ENCODE measurements around the gene BHLHE40. TPM values are rescaled to one million over a fixed set of nuclear protein-coding genes. Genes with fewer than 3 reads are reported as not detected.

The BHLHE40 gene
- total and polyA plus RNA-seq, 7 experiments from 2014 or later, result 0.82 to 383 (median 4.3) TPM

- POLR2A ChIA-PET, result interaction anchor here (0.6 to 1.1 kb wide), 2 partner anchors 47 to 99 kb away, joined by 3 read pairs; no protein-coding TSS in a partner anchor
- no peaks in the 10 kb centered on the region for H3K36me3 ChIP-seq (ENCODE audit: control insufficient read depth in 2 of 3, insufficient read depth in 3 of 3, low read length in 3 of 3)
- Mint-ChIP-seq H3K27me3 (no peaks in the 10 kb centered on the region), H3K27ac (no peak overlapping the region), H3K9me3 (peaks cover 0 to 4% (median 0%) of the 10 kb centered on the region in 11 donors), H3K4me1 (peaks cover 0 to 6% (median 0%) of the 10 kb centered on the region in 7 donors), H3K36me3 (peaks cover 0 to 7% (median 0%) of the 10 kb centered on the region in 5 donors), H3K4me3 (no peak overlapping the region)
- CTCF ChIA-PET, result no interaction called here
- DNase-seq (no peak), ATAC-seq (no peak)
- no peak overlapping the region for H3K4me3 ChIP-seq (ENCODE audit: low read length)
- intact Hi-C loops (cut with micrococcal nuclease), result no loop called here
- H3K27me3 ChIP-seq (ENCODE audit: control insufficient read depth in 2 of 2, insufficient read depth in 2 of 2, low read length in 2 of 2), result no peaks in the 10 kb centered on the region
- H3K9me3 ChIP-seq (ENCODE audit: control insufficient read depth in 2 of 3, low read length in 3 of 3), result no peaks in the 10 kb centered on the region
- H3K4me1 ChIP-seq (ENCODE audit: control insufficient read depth in 2 of 2, insufficient read depth in 2 of 2, low read length in 2 of 2), result no peaks in the 10 kb centered on the region
- no peak overlapping the region for H3K27ac ChIP-seq (ENCODE audit: low read depth, low read length)
Measured at GRCh38 chr3:4949659-4950058, 29.6 kb upstream of the BHLHE40 start.

GRCh38 chr3:4950351-4950784 lies 28.9 kb upstream of the BHLHE40 start:
- H3K27ac Mint-ChIP-seq, result no peak overlapping the region
- peak; percentile 16 for ATAC-seq
- H3K9me3 ChIP-seq (ENCODE audit: control insufficient read depth in 2 of 3, low read length in 3 of 3), result no peaks in the 10 kb centered on the region
- no peak overlapping the region for H3K4me3 ChIP-seq (ENCODE audit: low read length)
- intact Hi-C loops (cut with micrococcal nuclease), result no loop called here
- H3K27me3 ChIP-seq (ENCODE audit: control insufficient read depth in 2 of 2, insufficient read depth in 2 of 2, low read length in 2 of 2), result no peaks in the 10 kb centered on the region
- no peaks in the 10 kb centered on the region for H3K36me3 ChIP-seq (ENCODE audit: control insufficient read depth in 2 of 3, insufficient read depth in 3 of 3, low read length in 3 of 3)
- no peak overlapping the region for H3K27ac ChIP-seq (ENCODE audit: low read depth, low read length)
- CTCF ChIA-PET, result no interaction called here
- no peaks in the 10 kb centered on the region for H3K27me3 Mint-ChIP-seq
- H3K4me1 Mint-ChIP-seq, result peaks cover 0 to 6% (median 0%) of the 10 kb centered on the region in 7 donors
- no peaks in the 10 kb centered on the region for H3K4me1 ChIP-seq (ENCODE audit: control insufficient read depth in 2 of 2, insufficient read depth in 2 of 2, low read length in 2 of 2)
- H3K36me3 Mint-ChIP-seq, result peaks cover 0 to 5% (median 0%) of the 10 kb centered on the region in 5 donors
- DNase-seq, result no peak
- peaks cover 0 to 7% (median 0%) of the 10 kb centered on the region in 11 donors for H3K9me3 Mint-ChIP-seq
- no peak overlapping the region for H3K4me3 Mint-ChIP-seq
- POLR2A ChIA-PET, result no interaction called here

GRCh38 chr3:4950948-4951347 lies 28.3 kb upstream of the BHLHE40 start:
- DNase-seq, result no peak
- CTCF ChIA-PET, result no interaction called here
- H3K4me3 Mint-ChIP-seq, result no peak overlapping the region

GRCh38 chr3:4953119-4953518 lies 26.1 kb upstream of the BHLHE40 start:
- H3K4me1 Mint-ChIP-seq, result peaks cover 0 to 7% (median 0%) of the 10 kb centered on the region in 7 donors
- H3K36me3 Mint-ChIP-seq, result peaks cover 0 to 15% (median 0%) of the 10 kb centered on the region in 5 donors
- POLR2A ChIA-PET, result no interaction called here
- H3K27me3 Mint-ChIP-seq, result no peaks in the 10 kb centered on the region
- Histone ChIP-seq H3K4me3 (ENCODE audit: low read length) (no peak overlapping the region), H3K27ac (ENCODE audit: low read depth, low read length) (no peak overlapping the region), H3K4me1 (ENCODE audit: control insufficient read depth in 2 of 2, insufficient read depth in 2 of 2, low read length in 2 of 2) (no peaks in the 10 kb centered on the region), H3K36me3 (ENCODE audit: control insufficient read depth in 2 of 3, insufficient read depth in 3 of 3, low read length in 3 of 3) (no peaks in the 10 kb centered on the region), H3K27me3 (ENCODE audit: control insufficient read depth in 2 of 2, insufficient read depth in 2 of 2, low read length in 2 of 2) (no peaks in the 10 kb centered on the region), H3K9me3 (ENCODE audit: control insufficient read depth in 2 of 3, low read length in 3 of 3) (no peaks in the 10 kb centered on the region)
- H3K27ac Mint-ChIP-seq, result no peak overlapping the region
- DNase-seq (no peak), ATAC-seq (no peak)
- intact Hi-C loops (cut with micrococcal nuclease), result no loop called here
- no peak overlapping the region for H3K4me3 Mint-ChIP-seq
- H3K9me3 Mint-ChIP-seq, result peaks cover 0 to 12% (median 0%) of the 10 kb centered on the region in 11 donors
- CTCF ChIA-PET, result interaction anchor here (0.5 to 0.8 kb wide), 2 partner anchors 23 to 242 kb away, joined by 3 read pairs; no protein-coding TSS in a partner anchor

More at GRCh38 chr3:4950948-4951347, 28.3 kb upstream of the BHLHE40 start:
- Mint-ChIP-seq H3K4me1 (peaks cover 0 to 7% (median 0%) of the 10 kb centered on the region in 7 donors), H3K27ac (no peak overlapping the region), H3K9me3 (peaks cover 0 to 7% (median 0%) of the 10 kb centered on the region in 11 donors), H3K36me3 (peaks cover 0 to 7% (median 0%) of the 10 kb centered on the region in 5 donors), H3K27me3 (no peaks in the 10 kb centered on the region)
- POLR2A ChIA-PET, result no interaction called here
- intact Hi-C loops (cut with micrococcal nuclease), result no loop called here
- no peak overlapping the region for H3K27ac ChIP-seq (ENCODE audit: low read depth, low read length)
- no peak for ATAC-seq
- H3K9me3 ChIP-seq (ENCODE audit: control insufficient read depth in 2 of 3, low read length in 3 of 3), result no peaks in the 10 kb centered on the region
- H3K4me3 ChIP-seq (ENCODE audit: low read length), result no peak overlapping the region
- no peaks in the 10 kb centered on the region for H3K4me1 ChIP-seq (ENCODE audit: control insufficient read depth in 2 of 2, insufficient read depth in 2 of 2, low read length in 2 of 2)
- no peaks in the 10 kb centered on the region for H3K36me3 ChIP-seq (ENCODE audit: control insufficient read depth in 2 of 3, insufficient read depth in 3 of 3, low read length in 3 of 3)
- no peaks in the 10 kb centered on the region for H3K27me3 ChIP-seq (ENCODE audit: control insufficient read depth in 2 of 2, insufficient read depth in 2 of 2, low read length in 2 of 2)

DNA sequence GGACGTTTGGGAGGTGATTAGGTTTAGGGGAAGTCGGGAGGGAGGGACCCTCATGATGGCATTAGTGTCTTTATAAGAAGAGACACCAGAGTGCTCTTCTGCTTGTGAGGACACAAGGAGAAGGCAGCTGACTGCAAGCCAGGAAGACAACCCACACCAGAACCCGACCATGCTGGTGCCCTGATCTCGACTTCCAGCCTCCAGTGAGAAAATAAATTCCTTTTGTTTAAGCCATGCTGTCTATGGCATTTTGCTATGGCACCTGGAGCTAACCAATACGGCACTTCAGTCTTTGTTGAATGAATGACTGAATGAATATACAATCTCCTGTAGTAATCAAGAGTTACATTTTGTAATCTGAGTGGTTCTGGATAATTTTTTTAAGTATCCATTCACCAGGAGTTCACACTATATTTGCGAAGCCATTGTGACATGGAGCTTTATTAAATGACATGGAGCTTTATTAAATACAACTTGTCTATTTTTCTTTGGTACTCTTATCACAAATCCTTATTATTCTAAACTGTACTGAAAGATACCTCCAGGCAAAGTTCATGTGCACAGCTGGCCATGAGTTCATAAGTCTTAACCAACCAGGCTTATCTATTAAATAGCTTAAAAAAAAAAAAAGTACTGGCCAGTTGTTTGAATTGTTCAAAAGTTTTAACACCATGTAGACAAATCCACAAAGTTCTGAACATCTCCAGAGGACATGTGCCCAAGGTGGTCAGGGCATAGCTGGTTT lies 24.8 kb upstream of the BHLHE40 start:
- H3K9me3 Mint-ChIP-seq, result peaks cover 0 to 18% (median 5%) of the 10 kb centered on the region in 11 donors
- Histone ChIP-seq H3K4me3 (ENCODE audit: low read length) (no peak overlapping the region), H3K36me3 (ENCODE audit: control insufficient read depth in 2 of 3, insufficient read depth in 3 of 3, low read length in 3 of 3) (no peaks in the 10 kb centered on the region), H3K27me3 (ENCODE audit: control insufficient read depth in 2 of 2, insufficient read depth in 2 of 2, low read length in 2 of 2) (no peaks in the 10 kb centered on the region), H3K4me1 (ENCODE audit: control insufficient read depth in 2 of 2, insufficient read depth in 2 of 2, low read length in 2 of 2) (no peaks in the 10 kb centered on the region), H3K27ac (ENCODE audit: low read depth, low read length) (no peak overlapping the region), H3K9me3 (ENCODE audit: control insufficient read depth in 2 of 3, low read length in 3 of 3) (no peaks in the 10 kb centered on the region)
- POLR2A ChIA-PET, result no interaction called here
- intact Hi-C loops (cut with micrococcal nuclease), result no loop called here
- H3K4me3 Mint-ChIP-seq, result no peak overlapping the region
- peaks cover 4 to 26% (median 5%) of the 10 kb centered on the region in 5 donors for H3K36me3 Mint-ChIP-seq
- DNase-seq (no peak), ATAC-seq (no peak)
- H3K4me1 Mint-ChIP-seq, result peaks cover 0 to 7% (median 0%) of the 10 kb centered on the region in 7 donors
- no peak overlapping the region for H3K27ac Mint-ChIP-seq
- CTCF ChIA-PET, result interaction anchor here (0.6 to 0.7 kb wide), 2 partner anchors 115 to 604 kb away, joined by 3 to 4 read pairs; no protein-coding TSS in a partner anchor
- H3K27me3 Mint-ChIP-seq, result no peaks in the 10 kb centered on the region

DNA sequence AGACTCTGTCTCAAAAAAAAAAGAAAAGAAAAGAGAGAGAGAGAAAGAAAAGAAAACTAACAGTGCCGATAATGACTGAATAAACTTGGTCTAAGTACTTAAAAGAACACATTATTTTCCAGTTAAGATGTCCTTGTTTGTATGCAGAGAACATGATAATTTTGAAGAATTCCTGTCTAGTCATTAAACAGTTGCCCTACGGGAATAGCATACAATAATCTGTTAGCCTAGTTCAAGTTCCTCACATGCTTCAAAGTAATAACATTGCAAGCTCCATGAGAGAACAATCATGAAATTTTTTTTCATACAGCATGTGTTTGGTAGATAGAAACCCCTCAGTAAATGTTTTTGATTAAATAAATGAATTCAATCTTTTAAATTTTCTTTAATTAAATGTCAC lies 23.1 kb upstream of the BHLHE40 start:
- intact Hi-C loops (cut with micrococcal nuclease), result no loop called here
- H3K36me3 Mint-ChIP-seq, result peaks cover 4 to 29% (median 5%) of the 10 kb centered on the region in 5 donors
- POLR2A ChIA-PET, result no interaction called here
- H3K4me3 Mint-ChIP-seq, result no peak overlapping the region
- no peak overlapping the region for H3K27ac Mint-ChIP-seq
- peaks cover 0 to 6% (median 0%) of the 10 kb centered on the region in 7 donors for H3K4me1 Mint-ChIP-seq
- H3K9me3 Mint-ChIP-seq, result peaks cover 0 to 18% (median 6%) of the 10 kb centered on the region in 11 donors
- no peak overlapping the region for H3K27ac ChIP-seq (ENCODE audit: low read depth, low read length)
- H3K27me3 ChIP-seq (ENCODE audit: control insufficient read depth in 2 of 2, insufficient read depth in 2 of 2, low read length in 2 of 2), result no peaks in the 10 kb centered on the region
- no peak overlapping the region for H3K4me3 ChIP-seq (ENCODE audit: low read length)
- H3K4me1 ChIP-seq (ENCODE audit: control insufficient read depth in 2 of 2, insufficient read depth in 2 of 2, low read length in 2 of 2), result no peaks in the 10 kb centered on the region
- DNase-seq, result no peak
- no peaks in the 10 kb centered on the region for H3K36me3 ChIP-seq (ENCODE audit: control insufficient read depth in 2 of 3, insufficient read depth in 3 of 3, low read length in 3 of 3)
- no peaks in the 10 kb centered on the region for H3K27me3 Mint-ChIP-seq
- H3K9me3 ChIP-seq (ENCODE audit: control insufficient read depth in 2 of 3, low read length in 3 of 3), result no peaks in the 10 kb centered on the region
- CTCF ChIA-PET, result no interaction called here
- ATAC-seq, result no peak
